DMS79 treated with DMSO at 0.1 percent for 48 hours (cell line): Measurements from ENCODE around the gene SOCS3.

ENCODE experiments used
- DNase-seq: peaks from one replicate; lab custom pipeline; 2025; lab: John Stamatoyannopoulos, UW

The SOCS3 gene

DNA sequence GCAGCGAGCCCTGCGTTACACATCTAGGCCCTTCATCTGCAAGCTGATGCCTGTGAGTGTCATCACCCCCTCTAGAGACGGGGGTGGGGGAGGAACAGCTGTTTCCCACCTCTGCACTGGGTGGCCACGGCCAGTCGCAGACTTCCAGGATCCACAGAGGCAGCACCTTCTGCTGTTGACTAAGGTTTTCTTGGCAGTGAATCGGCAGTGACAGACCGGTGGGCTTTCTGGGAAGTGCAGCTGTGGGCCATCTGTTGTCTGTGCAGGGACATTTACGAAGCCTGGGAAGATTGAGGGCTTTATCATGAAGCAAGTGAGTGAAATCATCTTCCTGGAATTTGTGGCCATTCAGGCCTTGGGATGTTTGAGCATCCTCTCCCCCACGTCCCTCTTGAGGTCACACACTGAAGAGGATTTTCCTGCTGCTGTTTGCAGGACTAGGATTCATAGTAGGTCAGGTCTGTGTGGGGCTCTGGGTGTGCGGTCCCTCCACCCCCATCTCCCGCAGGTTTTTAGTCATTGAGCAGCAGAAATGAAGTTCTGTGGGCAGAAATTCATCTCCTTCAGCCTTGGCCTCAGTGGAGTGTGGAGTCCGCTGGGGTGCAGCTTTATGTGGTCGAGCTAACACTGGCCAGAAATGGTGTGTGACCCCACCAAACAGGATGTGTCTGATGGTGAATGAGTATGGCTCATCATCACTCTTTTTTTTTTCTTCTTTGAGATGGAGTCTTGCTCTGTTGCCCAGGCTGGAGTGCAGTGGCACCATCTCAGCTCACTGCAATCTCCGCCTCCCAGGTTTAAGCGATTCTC, 30.6 kb upstream of the SOCS3 start:
- DNase-seq: no peak

DNA sequence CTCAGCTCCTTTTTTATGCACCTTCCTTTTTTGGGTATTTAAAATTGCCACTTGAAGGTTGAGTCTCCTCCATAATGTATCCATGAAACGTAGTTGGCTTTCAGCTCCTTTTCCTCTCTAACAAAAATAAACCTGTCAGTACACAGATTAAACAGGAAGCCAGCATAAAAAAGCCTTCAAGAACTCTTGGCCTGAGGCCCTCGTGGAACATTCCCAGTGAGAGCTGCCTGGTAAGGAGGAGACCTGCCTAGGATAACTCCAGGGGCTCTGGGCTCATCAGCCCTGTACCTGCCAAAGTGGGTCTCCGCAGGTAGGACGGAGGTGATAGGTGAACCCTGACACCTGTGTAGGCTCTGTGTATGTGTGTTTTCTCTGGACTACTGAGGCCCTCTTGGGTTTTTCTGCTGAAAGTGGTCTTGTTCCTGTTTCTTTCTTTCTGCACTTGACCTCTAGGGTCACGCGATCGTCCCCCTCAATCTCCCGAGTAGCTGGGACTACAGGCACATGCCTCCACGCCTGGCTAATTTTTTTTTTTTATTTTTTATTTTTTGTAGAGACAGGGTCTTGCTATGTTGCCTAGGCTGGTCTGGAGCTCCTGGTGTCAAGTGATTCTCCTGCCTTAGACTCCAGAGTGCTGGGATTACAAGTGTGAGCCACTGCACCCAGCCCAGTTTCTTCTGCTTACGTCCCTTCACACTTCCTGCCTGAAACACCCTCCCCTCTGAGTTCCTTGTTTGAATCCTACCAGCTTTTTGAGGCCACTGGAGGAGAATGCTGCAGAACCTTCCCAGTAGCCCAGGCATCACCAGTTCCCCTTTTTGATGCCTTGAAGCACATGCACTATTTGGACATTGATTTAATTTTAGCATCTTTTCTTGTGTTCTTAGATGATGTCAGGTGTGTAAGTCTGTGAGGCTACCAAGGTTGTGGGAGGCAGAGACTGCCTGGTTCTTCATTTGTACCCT, 28.4 kb upstream of the SOCS3 start:
- DNase-seq: peak; percentile 47

DNA sequence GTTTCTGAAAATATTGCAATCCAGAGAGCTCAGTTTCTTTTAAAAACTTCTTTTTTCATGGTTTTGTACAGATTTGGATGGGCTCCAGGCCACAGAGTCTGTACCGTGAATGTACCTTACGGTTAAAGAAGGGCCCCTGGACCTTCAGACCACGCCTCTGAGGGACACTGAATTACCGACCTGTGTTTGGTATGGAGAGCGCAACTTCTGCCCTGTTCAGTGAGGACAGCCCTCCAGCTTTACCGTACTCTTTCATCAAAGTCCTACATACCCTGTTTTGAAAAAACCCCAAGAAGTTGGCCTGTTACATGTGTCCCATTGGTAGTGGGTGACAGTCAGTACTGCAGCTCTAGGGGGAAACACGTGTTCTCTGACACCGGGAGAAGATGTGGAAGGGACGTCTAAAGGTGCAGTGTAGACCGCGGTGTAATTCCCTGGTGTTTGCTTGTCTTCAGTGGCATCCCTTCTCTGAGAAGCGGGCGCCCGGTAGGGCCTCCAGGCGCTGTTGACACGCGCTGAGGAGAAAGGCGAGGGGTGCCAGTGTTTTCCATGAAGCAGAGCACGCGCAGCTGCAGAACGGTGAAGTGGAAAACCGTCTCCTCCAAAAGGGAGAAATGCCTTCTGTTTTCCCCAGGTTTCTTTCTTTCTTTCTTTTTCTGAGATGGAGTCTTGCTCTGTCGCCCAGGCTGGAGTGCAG, 24.8 kb upstream of the SOCS3 start:
- no peak for DNase-seq

DNA sequence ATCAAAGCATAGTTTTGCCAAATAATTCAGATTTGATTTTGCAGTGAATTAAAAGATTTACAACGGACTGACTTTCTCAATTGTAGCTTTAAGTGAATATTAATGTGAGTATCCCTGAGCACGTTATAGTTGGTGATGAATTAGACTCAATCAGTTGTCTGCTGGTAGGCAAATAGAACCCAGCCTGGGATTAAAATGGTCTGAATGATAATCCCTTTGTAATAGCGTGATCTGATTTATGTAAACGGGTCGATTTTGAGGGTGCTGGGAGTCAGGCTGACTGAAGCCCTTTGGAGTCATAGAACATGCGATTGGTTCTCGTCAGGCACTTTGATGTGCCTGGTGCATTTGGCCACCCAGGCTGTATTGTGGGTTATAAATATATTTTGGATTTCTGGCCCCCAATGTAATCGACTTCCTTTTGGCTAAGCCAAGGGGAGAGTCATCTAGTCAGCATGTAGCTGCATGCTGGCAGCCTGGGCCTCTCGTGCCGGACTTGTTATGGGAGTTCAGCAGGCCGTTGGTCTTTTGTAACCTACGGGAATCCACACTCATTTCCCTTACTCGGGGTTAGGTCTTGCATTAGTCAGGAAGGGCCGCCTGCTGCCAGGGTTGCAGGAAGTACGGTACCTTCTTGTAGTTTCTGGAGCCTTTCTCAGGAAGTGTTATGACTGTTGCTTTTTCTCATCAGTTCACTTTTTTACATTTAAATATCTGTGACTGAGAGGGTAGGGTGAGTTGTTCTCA, 24.0 kb upstream of the SOCS3 start:
- DNase-seq: no peak

DNA sequence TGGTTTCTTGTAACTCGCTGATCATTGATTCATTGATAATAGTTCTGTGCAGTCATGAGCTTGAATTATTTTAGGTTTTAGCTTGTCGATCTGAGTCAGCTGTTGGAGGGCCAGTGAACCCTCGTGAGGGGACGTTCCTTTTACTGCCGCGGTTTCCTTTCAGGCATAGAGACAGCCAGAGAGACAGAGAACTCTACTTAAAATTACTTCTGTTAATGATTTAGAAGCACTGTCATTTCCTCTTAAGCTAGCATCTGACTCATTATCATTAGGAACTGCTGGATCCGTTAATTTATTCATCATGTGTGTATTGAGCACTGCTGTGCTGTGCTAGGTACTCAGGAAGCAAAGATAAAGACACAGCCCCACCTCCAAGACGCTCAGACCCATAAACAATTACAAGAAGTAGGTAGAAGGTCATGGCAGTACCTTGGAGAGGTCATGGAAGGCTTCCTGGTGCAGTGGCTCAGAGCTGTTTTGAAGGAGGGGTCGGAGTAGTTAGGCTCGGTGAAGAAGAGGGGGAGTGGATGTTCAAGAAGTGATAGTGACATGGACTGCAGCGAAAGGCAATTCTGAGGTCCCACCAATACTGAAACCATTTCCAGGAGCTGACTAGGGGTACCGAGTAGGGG, 21.8 kb upstream of the SOCS3 start:
- no peak for DNase-seq

DNA sequence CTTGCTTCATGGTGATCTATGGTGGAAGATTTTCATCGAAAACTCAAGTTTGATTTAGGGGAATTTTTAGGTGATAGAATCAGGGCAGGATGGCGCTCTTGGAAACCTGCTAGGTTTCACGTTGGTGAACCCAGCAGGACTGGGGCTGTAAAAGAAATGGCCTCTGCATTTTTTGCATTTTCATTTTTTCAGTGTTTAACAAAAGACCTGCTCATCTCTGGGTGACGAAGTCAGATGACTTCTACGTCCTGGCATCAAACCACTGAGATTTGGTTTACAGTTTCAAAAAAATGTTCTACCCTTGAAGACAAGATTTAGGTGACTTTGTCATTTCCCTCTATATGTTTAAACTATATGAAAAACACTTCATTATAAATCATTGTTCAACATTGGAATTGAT, 20.5 kb upstream of the SOCS3 start:
- no peak for DNase-seq

DNA sequence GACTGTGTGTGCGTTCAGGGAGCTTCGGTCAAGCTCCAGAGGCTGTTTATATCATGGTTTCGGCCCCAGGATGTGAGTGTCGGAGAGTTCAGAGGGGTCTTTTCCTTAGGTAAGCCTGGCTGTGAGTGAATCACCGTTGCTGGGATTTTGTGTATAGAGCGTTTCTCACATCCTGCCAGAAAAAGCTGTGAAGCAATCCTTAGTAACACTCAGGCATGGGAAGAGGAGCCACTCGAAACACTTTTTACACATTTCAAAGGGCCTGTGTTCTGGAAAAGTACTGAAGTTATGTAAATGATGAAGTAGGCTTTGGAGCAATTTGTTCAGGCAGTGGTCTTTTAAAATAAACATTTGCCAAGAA, 19.2 kb upstream of the SOCS3 start:
- no peak for DNase-seq

DNA sequence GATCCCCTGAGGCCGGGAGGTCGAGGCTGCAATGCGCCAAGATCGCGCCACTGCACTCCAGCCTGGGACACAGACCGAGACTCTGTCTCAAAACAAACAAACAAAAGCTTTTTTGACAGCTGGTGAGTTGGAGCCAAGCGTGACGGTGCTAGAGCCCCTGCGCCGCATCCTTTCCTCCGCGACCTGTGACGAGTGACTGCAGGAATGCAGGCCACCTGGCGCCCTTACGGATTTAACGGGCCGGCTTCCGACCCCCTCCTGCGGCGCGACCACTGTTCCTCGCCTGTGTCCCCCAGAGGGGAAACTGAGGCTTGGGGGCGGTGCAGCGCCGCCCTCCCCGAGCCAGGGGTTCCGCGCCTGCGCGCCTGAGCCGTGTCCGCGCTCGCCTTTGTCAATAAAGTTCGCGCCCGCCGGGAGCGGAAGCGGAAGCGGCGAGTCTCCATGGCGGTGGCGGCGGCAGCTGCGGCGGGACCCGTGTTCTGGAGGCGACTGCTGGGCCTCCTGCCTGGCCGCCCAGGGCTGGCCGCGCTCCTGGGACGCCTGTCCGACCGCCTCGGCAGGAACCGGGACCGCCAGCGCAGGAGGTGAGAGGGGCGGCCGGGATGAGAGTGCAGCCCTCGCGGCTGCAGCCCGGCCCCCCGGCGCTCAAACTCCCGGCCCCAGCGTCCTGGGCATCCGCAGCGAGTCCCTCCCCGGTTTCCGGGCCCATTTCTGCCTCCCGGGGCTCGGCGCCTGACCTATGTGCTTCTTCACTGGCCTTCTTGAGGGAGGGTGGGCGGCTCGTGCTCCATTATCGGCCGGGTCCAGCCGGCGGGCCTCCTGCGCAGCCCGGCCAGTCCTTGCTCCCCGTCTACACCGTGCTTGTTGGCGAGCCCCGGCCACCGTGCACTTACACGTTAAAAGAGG, 18.6 kb upstream of the SOCS3 start, which contains the start of gene PGS1:
PGS1 (plus strand) TSS at position 425 of the 906 bp plus-strand sequence; CDS start at position 442, 17 bp downstream.
- DNase-seq: peak; percentile 29

DNA sequence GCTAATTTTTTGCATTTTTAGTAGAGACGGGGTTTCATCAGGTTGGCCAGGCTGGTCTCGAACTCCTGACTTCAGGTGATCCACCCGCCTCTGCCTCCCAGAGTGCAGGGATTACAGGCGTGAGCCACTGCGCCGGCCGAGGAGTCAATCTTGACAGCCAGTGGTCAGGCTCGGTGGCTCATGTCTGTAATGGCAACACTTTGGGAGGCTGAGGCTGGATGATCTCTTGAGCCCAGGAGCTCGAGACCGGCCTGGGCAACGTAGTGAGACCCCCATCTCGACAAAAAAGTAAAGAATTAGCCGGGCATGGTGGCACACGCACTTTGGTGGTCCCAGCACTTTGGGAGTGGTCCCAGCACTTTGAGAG, 18.0 kb upstream of the SOCS3 start:
- DNase-seq: no peak

DNA sequence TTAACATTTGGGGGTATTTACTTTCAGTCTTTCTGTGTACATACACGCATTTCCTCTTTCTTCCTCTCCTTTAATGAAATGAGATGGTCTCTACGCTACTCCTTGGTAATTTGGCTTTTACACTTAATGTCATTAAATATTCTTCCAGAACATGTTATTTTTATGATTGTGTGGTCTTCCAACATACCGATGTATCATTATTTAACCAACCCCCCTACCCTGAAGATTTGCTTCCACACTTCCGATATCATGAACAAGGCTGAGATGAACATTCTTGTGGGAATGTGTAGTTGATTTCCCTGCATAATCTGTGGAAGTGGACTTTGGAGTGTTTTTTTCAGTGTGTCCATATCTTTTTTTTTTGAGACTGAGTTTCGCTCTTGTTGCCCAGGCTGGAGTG, 16.3 kb upstream of the SOCS3 start:
- DNase-seq: no peak

DNA sequence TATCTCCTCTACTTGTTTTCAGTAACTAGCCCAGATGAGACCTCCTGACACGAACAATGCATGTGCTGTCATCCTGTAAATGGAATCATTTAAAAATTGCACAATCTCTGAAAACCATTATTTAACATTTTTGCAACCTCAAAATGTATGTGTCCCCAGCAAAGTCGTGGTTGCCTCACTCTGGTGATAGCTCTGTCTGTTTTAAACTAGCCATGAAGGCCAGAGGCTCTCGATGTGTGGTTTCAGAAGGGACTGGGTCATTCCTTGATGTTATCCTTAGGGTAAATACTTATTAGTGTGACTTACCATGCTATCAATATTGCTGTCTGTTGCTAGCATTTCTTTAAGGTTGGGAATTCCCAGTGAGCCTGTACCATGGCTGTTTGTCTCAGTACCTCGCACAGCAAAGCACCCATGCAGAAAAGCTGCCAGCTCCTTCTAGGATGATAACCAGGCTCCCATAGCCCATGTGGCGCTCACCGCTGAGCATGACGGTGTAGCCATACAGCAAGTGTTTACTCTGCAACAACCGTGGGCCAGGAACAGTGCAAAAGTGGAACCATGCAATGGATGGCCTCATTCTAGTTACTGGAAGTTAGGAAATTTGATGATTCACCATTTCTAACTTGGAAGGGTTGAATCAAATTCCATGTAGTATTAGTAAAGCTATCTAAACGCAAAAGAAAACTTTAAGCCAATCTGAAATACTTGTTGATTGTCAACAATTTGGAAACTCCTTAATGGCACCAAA, 15.7 kb upstream of the SOCS3 start:
- no peak for DNase-seq

DNA sequence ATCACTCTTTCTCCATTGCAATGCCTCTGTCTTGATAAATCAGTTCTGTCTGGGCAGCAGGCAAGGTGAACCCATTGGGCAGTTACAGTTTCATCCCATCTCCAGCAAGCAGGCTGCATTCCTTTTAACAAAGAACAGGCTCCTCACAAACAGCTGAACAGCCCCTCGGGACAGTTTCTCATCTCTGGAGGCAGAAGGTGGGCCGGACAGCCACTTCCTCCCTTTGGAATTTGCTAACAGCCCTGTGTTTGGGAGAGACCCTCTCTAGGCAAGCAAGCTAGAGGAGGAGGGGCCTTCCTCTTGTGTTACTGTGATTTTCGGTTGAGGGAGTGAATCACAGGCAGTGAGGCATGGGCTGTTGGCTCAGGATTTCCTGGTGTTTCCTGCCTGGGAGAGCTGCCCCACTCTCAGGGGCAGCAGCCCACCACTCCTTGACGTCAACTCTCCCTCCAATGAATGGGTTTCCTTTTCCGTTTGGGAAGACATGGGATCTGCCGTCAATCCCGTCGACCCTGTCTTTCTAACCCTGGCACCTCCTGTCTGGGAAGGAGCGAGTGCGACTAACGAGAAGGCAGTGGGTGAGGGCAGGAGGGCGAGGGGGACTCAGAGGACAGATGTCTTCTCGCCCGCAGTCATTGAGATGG, 14.9 kb upstream of the SOCS3 start:
- DNase-seq: no peak

DNA sequence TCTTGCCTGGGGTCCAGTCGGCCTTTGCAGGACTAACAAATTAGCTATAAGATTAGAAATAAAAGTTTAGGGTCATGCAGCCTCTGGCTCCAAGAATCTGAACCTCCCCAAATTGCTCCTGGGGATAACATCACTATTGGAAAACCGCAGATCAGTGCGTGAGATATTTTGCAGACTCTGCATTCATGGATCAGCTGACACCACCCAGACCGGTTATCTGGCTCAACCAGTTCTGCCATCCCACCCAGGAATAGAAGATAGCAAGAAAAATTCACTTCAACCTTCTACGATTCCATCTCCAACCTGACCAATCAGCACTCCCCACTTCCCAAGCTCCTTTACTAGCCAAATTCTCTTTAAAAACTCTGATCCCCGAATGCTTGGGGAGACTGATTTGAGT, 14.3 kb upstream of the SOCS3 start:
- DNase-seq: no peak

DNA sequence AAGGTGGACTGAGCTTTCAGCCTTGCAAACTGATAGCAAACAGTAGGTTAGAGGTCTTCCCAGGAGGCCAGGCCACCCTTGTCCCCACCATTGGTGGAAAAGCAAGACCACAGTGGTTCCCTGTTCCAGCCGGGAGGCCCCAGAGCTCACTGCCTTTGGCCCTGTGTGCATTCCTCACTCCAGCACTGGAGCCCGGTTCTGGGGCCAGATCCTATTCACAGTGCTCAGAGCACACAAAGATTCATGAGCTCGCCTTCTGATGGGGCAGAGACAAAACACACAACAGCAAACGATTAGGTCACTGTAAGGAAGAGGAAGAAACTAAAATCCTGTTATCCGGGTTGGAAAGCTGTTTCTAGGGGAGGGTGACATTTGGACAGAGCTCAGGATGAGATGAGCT, 13.0 kb upstream of the SOCS3 start:
- no peak for DNase-seq

DNA sequence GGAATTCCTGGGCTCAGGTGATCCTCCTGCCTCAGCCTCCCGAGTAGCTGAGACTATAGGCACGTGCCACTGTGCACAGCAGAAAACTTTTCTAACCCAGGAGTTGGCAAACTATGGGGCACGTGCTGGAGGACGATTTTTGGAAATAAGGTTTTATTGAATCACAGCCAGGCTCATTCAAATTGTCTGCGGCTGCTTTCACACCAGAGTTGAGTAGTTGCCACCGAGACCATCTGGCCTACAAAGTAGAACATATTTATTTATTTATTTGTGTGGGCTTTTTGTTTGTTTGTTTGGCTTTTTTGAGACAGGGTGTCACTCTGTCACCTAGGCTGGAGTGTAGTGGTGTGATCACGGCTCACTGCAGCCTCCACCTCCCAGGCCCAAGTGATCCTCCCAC, 11.2 kb upstream of the SOCS3 start:
- no peak for DNase-seq

DNA sequence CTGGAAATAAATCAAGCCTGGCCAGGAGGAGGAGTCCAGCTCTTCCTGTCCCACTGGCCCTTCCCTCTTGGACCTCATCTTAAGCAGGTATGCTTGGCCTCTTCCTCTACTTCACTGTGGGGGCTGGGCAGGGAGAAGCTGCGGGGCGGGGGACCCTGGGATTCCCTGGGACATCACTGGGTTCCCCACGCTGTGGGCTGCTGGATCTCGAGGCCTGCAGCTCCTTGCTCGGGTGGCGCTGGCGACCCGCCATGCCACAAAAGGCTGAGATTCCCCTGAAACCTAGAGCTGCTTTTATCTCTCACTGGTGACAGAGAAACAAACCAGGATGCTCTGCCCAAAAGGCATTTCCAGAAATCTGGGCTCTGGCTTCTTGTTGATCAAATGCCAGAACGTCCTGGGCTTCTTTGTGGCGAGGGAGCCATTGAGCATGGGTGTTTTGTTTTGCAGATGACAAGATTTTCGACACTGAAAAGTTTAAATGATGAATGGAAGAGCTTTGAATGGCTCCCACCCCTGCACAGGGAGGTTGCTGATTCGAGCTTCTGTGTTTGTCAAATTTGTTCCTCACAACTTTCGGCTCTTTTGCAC, 10.0 kb upstream of the SOCS3 start:
- DNase-seq: no peak

DNA sequence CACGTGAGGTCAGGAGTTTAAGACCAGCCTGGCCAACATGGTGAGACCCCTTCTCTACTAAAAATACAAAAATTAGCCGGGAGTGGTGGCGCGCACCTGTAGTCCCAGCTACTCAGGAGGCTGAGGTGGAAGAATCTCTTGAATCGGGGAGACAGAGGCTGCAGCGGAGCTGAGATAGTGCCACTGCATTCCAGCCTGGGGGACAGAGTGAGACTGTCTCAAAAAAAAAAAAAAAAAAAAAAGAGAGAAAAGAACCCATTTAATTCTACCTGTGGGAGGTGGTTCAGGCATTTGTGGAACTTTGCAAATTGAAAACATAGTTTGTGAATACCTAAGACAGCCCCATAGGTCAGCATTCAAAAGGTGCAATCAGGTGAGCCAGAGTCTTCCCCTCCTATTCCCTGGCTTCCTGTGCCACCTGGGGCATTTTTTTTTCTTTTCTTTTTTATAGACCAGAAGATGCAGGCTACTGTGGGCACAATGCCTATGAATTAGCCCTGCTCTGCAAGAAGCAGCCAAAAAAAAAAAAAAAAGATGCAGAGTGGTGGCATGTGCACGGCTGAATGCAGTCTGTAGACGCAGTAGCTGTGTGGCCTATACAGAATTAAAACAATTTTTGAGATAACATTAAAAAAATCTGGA, 9.1 kb upstream of the SOCS3 start:
- DNase-seq: no peak

DNA sequence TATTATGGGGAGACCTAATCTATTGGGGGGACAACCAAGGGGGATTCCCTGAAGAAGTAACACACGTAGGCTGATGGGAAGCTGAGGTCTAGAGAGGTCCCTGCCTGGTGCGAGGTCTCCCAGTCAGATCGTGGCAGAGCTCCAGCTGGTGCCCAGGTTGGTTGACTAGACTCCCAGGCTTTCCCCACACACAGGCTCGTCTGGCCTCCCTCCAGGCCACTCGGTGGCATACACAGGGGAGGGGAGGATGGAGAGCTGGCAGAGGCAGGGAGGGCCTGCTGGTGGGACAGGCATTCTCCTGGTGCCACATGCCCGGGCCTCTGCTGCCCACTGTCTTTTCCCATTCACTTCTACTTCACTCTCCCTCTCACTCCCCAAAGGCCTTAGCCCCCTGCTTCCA, 8.5 kb upstream of the SOCS3 start:
- DNase-seq: no peak
